Activated naive CD4-positive, alpha-beta T cell treated with anti-CD3 and anti-CD28 coated beads, Interleukin-2, amount 50 U/mL, for 24 hours (primary cell): ENCODE results near the gene CHST7.
A peak's percentile ranks its signal among the peaks of the same experiment; 100 is the strongest.

Experiments used
- H3K27ac Mint-ChIP-seq: one replicate; pipeline ENCODE4 v1.8.0; 2021; ENCODE audit warnings: mild to moderate bottlenecking, mixed read lengths
- H3K27me3 Mint-ChIP-seq: one replicate; pipeline ENCODE4 v1.8.0; 2021; ENCODE audit warnings: mixed read lengths
- H3K36me3 Mint-ChIP-seq: one replicate; pipeline ENCODE4 v1.8.0; 2021; ENCODE audit warnings: mixed read lengths
- H3K4me1 Mint-ChIP-seq: one replicate; pipeline ENCODE4 v1.8.0; 2021; ENCODE audit warnings: mixed read lengths
- H3K4me3 Mint-ChIP-seq: one replicate; pipeline ENCODE4 v1.8.0; 2021; ENCODE audit warnings: mild to moderate bottlenecking, mixed read lengths
- H3K9me3 Mint-ChIP-seq: one replicate; pipeline ENCODE4 v1.8.0; 2021; ENCODE audit warnings: mixed read lengths

CHST7 gene

GRCh38 chrX:46561824-46562657 is 11.5 kb upstream of the CHST7 start:
- H3K27me3 Mint-ChIP-seq, result no peaks in the 10 kb centered on the region

GRCh38 chrX:46567388-46567787 is 6.2 kb upstream of the CHST7 start:
- H3K4me3 Mint-ChIP-seq, result no peak overlapping the region
- H3K27me3 Mint-ChIP-seq, result no peaks in the 10 kb centered on the region
- no peak overlapping the region for H3K27ac Mint-ChIP-seq
- H3K36me3 Mint-ChIP-seq, result peaks cover 2% of the 10 kb centered on the region
- peaks cover 9% of the 10 kb centered on the region for H3K4me1 Mint-ChIP-seq
- H3K9me3 Mint-ChIP-seq, result no peaks in the 10 kb centered on the region

More at GRCh38 chrX:46561824-46562657, 11.5 kb upstream of the CHST7 start:
- peaks cover 2% of the 10 kb centered on the region for H3K36me3 Mint-ChIP-seq
- H3K27ac Mint-ChIP-seq, result no peak overlapping the region
- H3K9me3 Mint-ChIP-seq, result no peaks in the 10 kb centered on the region
- H3K4me3 Mint-ChIP-seq, result no peak overlapping the region
- H3K4me1 Mint-ChIP-seq, result no peaks in the 10 kb centered on the region

- Mint-ChIP-seq H3K27ac (no peak overlapping the region), H3K9me3 (no peaks in the 10 kb centered on the region), H3K27me3 (no peaks in the 10 kb centered on the region), H3K4me1 (peaks cover 18% of the 10 kb centered on the region), H3K4me3 (no peak overlapping the region), H3K36me3 (no peaks in the 10 kb centered on the region)
Measured at GRCh38 chrX:46569621-46570020, 3.9 kb upstream of the CHST7 start.

- Mint-ChIP-seq H3K27me3 (no peaks in the 10 kb centered on the region), H3K4me1 (peaks cover 29% of the 10 kb centered on the region), H3K9me3 (no peaks in the 10 kb centered on the region), H3K36me3 (no peaks in the 10 kb centered on the region), H3K27ac (peak overlapping the region; percentile 79), H3K4me3 (peak overlapping the region; percentile 66)
Measured at GRCh38 chrX:46571423-46572339, 1.9 kb upstream of the CHST7 start.

GRCh38 chrX:46572340-46572936 is 1.1 kb upstream of the CHST7 start:
- Mint-ChIP-seq H3K27ac (peak overlapping the region; percentile 79), H3K4me1 (peaks cover 37% of the 10 kb centered on the region), H3K36me3 (no peaks in the 10 kb centered on the region), H3K4me3 (peak overlapping the region; percentile 66), H3K9me3 (no peaks in the 10 kb centered on the region), H3K27me3 (no peaks in the 10 kb centered on the region)

GRCh38 chrX:46573892-46574773 is 568 bp downstream of the CHST7 start:
- Mint-ChIP-seq H3K27me3 (no peaks in the 10 kb centered on the region), H3K9me3 (no peaks in the 10 kb centered on the region), H3K36me3 (no peaks in the 10 kb centered on the region), H3K4me3 (peak overlapping the region; percentile 66), H3K27ac (no peak overlapping the region), H3K4me1 (peaks cover 43% of the 10 kb centered on the region)

- H3K27ac Mint-ChIP-seq, result no peak overlapping the region
- H3K27me3 Mint-ChIP-seq, result no peaks in the 10 kb centered on the region
- H3K4me1 Mint-ChIP-seq, result peaks cover 47% of the 10 kb centered on the region
- H3K9me3 Mint-ChIP-seq, result no peaks in the 10 kb centered on the region
- no peaks in the 10 kb centered on the region for H3K36me3 Mint-ChIP-seq
- H3K4me3 Mint-ChIP-seq, result peak overlapping the region; percentile 66
Measured at GRCh38 chrX:46574774-46575381, 1.3 kb downstream of the CHST7 start.

- no peaks in the 10 kb centered on the region for H3K27me3 Mint-ChIP-seq
- H3K27ac Mint-ChIP-seq, result no peak overlapping the region
- H3K4me1 Mint-ChIP-seq, result peaks cover 47% of the 10 kb centered on the region
- no peaks in the 10 kb centered on the region for H3K9me3 Mint-ChIP-seq
- peak overlapping the region; percentile 76 for H3K4me3 Mint-ChIP-seq
- no peaks in the 10 kb centered on the region for H3K36me3 Mint-ChIP-seq
Measured at GRCh38 chrX:46575586-46575985, 2.0 kb downstream of the CHST7 start.

- Mint-ChIP-seq H3K4me1 (peaks cover 47% of the 10 kb centered on the region), H3K27me3 (no peaks in the 10 kb centered on the region), H3K36me3 (no peaks in the 10 kb centered on the region), H3K9me3 (no peaks in the 10 kb centered on the region), H3K27ac (no peak overlapping the region), H3K4me3 (peak overlapping the region; percentile 76)
Measured at GRCh38 chrX:46575991-46576392, 2.4 kb downstream of the CHST7 start.

GRCh38 chrX:46576458-46576857 is 2.9 kb downstream of the CHST7 start:
- Mint-ChIP-seq H3K4me1 (peaks cover 47% of the 10 kb centered on the region), H3K36me3 (no peaks in the 10 kb centered on the region), H3K4me3 (peak overlapping the region; percentile 76), H3K27me3 (no peaks in the 10 kb centered on the region), H3K27ac (no peak overlapping the region), H3K9me3 (no peaks in the 10 kb centered on the region)

- peak overlapping the region; percentile 36 for H3K4me3 Mint-ChIP-seq
- H3K27ac Mint-ChIP-seq, result no peak overlapping the region
- no peaks in the 10 kb centered on the region for H3K9me3 Mint-ChIP-seq
- H3K27me3 Mint-ChIP-seq, result no peaks in the 10 kb centered on the region
- no peaks in the 10 kb centered on the region for H3K36me3 Mint-ChIP-seq
- peaks cover 38% of the 10 kb centered on the region for H3K4me1 Mint-ChIP-seq
Measured at GRCh38 chrX:46577221-46578005, 3.8 kb downstream of the CHST7 start.

- H3K36me3 Mint-ChIP-seq, result no peaks in the 10 kb centered on the region
- H3K27ac Mint-ChIP-seq, result no peak overlapping the region
- H3K27me3 Mint-ChIP-seq, result no peaks in the 10 kb centered on the region
- peaks cover 29% of the 10 kb centered on the region for H3K4me1 Mint-ChIP-seq
- no peaks in the 10 kb centered on the region for H3K9me3 Mint-ChIP-seq
- H3K4me3 Mint-ChIP-seq, result no peak overlapping the region
Measured at GRCh38 chrX:46579250-46579649, 5.7 kb downstream of the CHST7 start.

- H3K36me3 Mint-ChIP-seq, result no peaks in the 10 kb centered on the region
- no peaks in the 10 kb centered on the region for H3K27me3 Mint-ChIP-seq
- H3K4me1 Mint-ChIP-seq, result peaks cover 27% of the 10 kb centered on the region
- no peak overlapping the region for H3K4me3 Mint-ChIP-seq
- no peaks in the 10 kb centered on the region for H3K9me3 Mint-ChIP-seq
- H3K27ac Mint-ChIP-seq, result no peak overlapping the region
Measured at GRCh38 chrX:46580613-46581012, 7.0 kb downstream of the CHST7 start.

GRCh38 chrX:46582325-46582724 is 8.8 kb downstream of the CHST7 start:
- no peaks in the 10 kb centered on the region for H3K36me3 Mint-ChIP-seq
- no peak overlapping the region for H3K4me3 Mint-ChIP-seq
- no peaks in the 10 kb centered on the region for H3K27me3 Mint-ChIP-seq
- no peaks in the 10 kb centered on the region for H3K9me3 Mint-ChIP-seq
- H3K27ac Mint-ChIP-seq, result no peak overlapping the region
- peaks cover 20% of the 10 kb centered on the region for H3K4me1 Mint-ChIP-seq
